ENCODE measurements around the gene SFTPD. TPM values are rescaled to one million over a fixed set of nuclear protein-coding genes. Genes with fewer than 3 reads are reported as not detected.
A peak's percentile ranks its signal among the peaks of the same experiment; 100 is the strongest.

The SFTPD gene
- total and polyA plus RNA-seq, 2 of the 13 experiments (the other 11 are each of a cell fraction or from before 2014, with no cell fraction given), result not detected

DNA sequence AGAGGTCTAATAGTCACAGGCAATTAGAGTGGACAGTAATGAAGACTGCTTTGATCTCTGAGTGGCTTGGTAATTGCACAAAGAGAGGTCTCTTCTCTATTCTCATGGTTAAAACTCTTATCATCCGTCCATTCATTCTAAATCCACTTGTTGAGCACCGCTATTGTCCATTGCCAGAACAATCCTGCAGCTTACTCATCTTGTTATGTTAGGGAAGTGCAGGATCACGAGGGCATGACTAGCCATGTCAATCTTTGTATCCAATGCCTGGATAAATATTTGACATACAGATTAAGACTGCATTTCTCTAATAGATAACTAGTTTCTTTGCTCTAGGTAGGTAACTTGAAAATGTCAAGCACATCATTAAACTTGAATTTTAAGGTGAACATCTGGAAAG, 14.9 kb downstream of the SFTPD start (continued):
- TF ChIP-seq ZNF891 (CRISPR knock-in tag; IDR thresholded peaks at IDR 0.05) (no peak), TCF7 (IDR thresholded peaks at IDR 0.05; ENCODE audit: low read depth) (peak; percentile 14; the same call in 1 of the 2 replicates), XRCC5 (optimal IDR thresholded peaks at IDR 0.05; ENCODE audit: low read length) (no peak)
- TF ChIP-seq, protein P1, sequence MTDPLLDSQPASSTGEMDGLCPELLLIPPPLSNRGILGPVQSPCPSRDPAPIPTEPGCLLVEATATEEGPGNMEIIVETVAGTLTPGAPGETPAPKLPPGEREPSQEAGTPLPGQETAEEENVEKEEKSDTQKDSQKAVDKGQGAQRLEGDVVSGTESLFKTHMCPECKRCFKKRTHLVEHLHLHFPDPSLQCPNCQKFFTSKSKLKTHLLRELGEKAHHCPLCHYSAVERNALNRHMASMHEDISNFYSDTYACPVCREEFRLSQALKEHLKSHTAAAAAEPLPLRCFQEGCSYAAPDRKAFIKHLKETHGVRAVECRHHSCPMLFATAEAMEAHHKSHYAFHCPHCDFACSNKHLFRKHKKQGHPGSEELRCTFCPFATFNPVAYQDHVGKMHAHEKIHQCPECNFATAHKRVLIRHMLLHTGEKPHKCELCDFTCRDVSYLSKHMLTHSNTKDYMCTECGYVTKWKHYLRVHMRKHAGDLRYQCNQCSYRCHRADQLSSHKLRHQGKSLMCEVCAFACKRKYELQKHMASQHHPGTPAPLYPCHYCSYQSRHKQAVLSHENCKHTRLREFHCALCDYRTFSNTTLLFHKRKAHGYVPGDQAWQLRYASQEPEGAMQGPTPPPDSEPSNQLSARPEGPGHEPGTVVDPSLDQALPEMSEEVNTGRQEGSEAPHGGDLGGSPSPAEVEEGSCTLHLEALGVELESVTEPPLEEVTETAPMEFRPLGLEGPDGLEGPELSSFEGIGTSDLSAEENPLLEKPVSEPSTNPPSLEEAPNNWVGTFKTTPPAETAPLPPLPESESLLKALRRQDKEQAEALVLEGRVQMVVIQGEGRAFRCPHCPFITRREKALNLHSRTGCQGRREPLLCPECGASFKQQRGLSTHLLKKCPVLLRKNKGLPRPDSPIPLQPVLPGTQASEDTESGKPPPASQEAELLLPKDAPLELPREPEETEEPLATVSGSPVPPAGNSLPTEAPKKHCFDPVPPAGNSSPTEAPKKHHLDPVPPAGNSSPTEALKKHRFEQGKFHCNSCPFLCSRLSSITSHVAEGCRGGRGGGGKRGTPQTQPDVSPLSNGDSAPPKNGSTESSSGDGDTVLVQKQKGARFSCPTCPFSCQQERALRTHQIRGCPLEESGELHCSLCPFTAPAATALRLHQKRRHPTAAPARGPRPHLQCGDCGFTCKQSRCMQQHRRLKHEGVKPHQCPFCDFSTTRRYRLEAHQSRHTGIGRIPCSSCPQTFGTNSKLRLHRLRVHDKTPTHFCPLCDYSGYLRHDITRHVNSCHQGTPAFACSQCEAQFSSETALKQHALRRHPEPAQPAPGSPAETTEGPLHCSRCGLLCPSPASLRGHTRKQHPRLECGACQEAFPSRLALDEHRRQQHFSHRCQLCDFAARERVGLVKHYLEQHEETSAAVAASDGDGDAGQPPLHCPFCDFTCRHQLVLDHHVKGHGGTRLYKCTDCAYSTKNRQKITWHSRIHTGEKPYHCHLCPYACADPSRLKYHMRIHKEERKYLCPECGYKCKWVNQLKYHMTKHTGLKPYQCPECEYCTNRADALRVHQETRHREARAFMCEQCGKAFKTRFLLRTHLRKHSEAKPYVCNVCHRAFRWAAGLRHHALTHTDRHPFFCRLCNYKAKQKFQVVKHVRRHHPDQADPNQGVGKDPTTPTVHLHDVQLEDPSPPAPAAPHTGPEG (CRISPR knock-in tag; IDR thresholded peaks at IDR 0.05), result no peak

DNA sequence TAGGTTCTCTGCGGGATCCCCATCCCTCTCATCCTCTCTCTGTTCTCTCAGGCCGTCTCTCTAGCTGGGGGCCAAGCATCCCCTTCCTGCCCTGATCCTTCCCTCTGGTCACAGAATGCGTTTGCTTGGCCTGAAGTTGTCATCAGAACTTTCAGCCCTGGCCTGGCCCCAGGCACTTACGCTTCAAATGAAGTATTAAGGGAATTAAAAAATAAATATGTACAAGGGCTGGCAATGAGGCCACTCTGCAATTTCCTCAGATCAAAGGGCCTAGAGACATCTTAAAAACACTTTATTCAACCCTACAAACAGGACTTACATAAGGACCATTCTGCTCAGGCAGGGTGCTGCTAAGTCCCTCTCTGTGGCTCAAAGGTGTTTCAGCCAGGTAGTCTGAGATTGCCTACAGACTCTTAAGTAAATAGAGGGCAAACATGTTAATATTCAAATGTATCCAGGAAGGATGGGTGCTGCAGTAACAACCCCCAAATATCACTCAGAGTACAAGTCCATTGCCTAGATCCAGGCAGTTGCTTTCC, 16.0 kb downstream of the SFTPD start:
- in situ Hi-C loops (cut with HindIII; ENCODE audit: extremely low pct_ligation_motif_present, low pct_unique_long_range_greater_than_20kb) (loop anchor here (25.0 kb wide), 1 partner anchor 371 kb away; the partner anchor contains the start of gene SFTPA2), intact Hi-C loops (cut with micrococcal nuclease; ENCODE audit: unreplicated experiment) (no loop called here)
- DNase-seq (ENCODE audit: low spot score) (no peak), ATAC-seq (no peak), FAIRE-seq (no peak)
- ChIA-PET POLR2A (no interaction called here), CTCF (ENCODE audit: low intra/inter-chr PET ratio, low total read pairs) (no interaction called here)
- Histone ChIP-seq H3K27ac (ENCODE audit: extremely low read length, insufficient read depth, low read length) (no peak overlapping the region), H3K4me2 (ENCODE audit: low read depth, low read length) (no peak overlapping the region), H3K36me3 (replicated peaks in 1 of 2; ENCODE audit: control insufficient read depth in 1 of 2, insufficient read depth in 2 of 2, low read length in 2 of 2) (no peaks in the 10 kb centered on the region), H3K9ac (ENCODE audit: insufficient read depth, low read depth, low read length) (no peak overlapping the region), H4K20me1 (ENCODE audit: insufficient read depth, low read length) (no peaks in the 10 kb centered on the region), H3K27me3 (ENCODE audit: control insufficient read depth in 1 of 2, insufficient read depth in 2 of 2, low read length in 2 of 2) (peaks cover 0 to 28% of the 10 kb centered on the region in 2 experiments; a peak in 3 of 5 replicates), H3K79me2 (ENCODE audit: insufficient read depth, low read length) (no peaks in the 10 kb centered on the region), H3K9me3 (ENCODE audit: low read length) (no peaks in the 10 kb centered on the region), H3K4me1 (ENCODE audit: insufficient read depth, low read length) (peaks cover 30% of the 10 kb centered on the region), H2AFZ (ENCODE audit: low read length) (no peak overlapping the region), H3K4me3 (replicated peaks in 1 of 3; ENCODE audit: insufficient read depth in 1 of 3, low read depth in 2 of 3, low read length in 3 of 3) (no peak overlapping the region)
- no TSS peak for BruUV-seq (replicated peaks)
- TF ChIP-seq STAG1 (CRISPR knock-in tag; IDR thresholded peaks at IDR 0.05) (no peak), MXI1 (IDR thresholded peaks at IDR 0.05; ENCODE audit: borderline replicate concordance, low read depth, low read length) (no peak), FOXA1 (IDR thresholded peaks at IDR 0.05) (no peak), FOXA1 (CRISPR knock-in tag; IDR thresholded peaks at IDR 0.05) (no peak), ZNF619 (CRISPR knock-in tag; IDR thresholded peaks at IDR 0.05) (no peak), SMAD1 (CRISPR knock-in tag; IDR thresholded peaks at IDR 0.05; ENCODE audit: borderline replicate concordance, low read depth) (no peak), ZNF709 (CRISPR knock-in tag; IDR thresholded peaks at IDR 0.05) (no peak), ZNF577 (CRISPR knock-in tag; IDR thresholded peaks at IDR 0.05; ENCODE audit: borderline replicate concordance, low read depth) (no peak), ZNF781 (CRISPR knock-in tag; IDR thresholded peaks at IDR 0.05; ENCODE audit: borderline replicate concordance, not compliant biosample characterization) (no peak), ADNP (CRISPR knock-in tag; IDR thresholded peaks at IDR 0.05) (no peak), ZFAT (CRISPR knock-in tag; conservative IDR thresholded peaks at IDR 0.05) (no peak), ZNF501 (CRISPR knock-in tag; IDR thresholded peaks at IDR 0.05) (no peak), GZF1 (CRISPR knock-in tag; IDR thresholded peaks at IDR 0.05) (no peak), WIZ (CRISPR knock-in tag; IDR thresholded peaks at IDR 0.05) (no peak)
- TF ChIP-seq, protein P2, sequence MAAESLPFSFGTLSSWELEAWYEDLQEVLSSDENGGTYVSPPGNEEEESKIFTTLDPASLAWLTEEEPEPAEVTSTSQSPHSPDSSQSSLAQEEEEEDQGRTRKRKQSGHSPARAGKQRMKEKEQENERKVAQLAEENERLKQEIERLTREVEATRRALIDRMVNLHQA (CRISPR knock-in tag; IDR thresholded peaks at IDR 0.05), result no peak
- 24% methylated on average over 4 of the region's 4 CpGs for WGBS (ENCODE audit: low lambda C conversion rate)
